Left renal cortex interstitium (tissue), 4 donors: ENCODE data around the gene OOSP4B. TPM values are rescaled to one million over a fixed set of nuclear protein-coding genes. Genes with fewer than 3 reads are reported as not detected.
"Not testable (repeated sequence)": the region's sequence is repeated elsewhere in the genome, so short reads cannot be mapped to it uniquely, and the experiment has no call there.

Experiments used
- DNase-seq, 4 donors: peaks; one replicate each; pipeline ENCODE4 v3.0.0-alpha.2; 2013; ENCODE audit warnings: low read depth in 4 of 4, low spot score in 2 of 4, missing footprints in 1 of 4
- polyA plus RNA-seq, 4 donors: library from polyadenylated mRNA; unstranded; fragments of 120-200 nt; gene quantifications; one replicate each; pipeline ENCODE4 v1.2.1, GENCODE V29; 2013; ENCODE audit not compliant: insufficient read length in 4 of 4

The OOSP4B gene
- polyA plus RNA-seq, result not detected

DNA sequence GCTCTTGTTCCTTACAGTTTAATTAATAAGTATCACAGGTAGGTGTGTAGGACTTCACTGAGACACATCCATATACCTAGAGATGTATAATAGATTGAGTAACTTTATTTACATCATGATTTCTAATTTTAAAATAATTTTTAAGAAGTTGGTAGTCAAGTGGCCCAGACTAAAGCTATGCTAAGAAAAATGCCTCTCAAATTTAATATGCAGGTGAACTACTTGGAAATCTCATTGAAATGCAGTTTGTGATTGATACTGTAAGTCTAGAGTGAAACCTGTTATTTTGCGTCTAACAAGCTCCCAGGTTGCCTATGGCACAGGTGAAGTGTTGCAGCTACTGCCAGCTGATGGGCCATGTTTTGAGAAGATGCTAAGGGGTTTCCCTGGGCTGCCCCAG, at the start of gene OOSP4B:
Gene OOSP4B (plus strand): TSS at position 301 of the 400 bp plus-strand sequence.
- no peak for DNase-seq

DNA sequence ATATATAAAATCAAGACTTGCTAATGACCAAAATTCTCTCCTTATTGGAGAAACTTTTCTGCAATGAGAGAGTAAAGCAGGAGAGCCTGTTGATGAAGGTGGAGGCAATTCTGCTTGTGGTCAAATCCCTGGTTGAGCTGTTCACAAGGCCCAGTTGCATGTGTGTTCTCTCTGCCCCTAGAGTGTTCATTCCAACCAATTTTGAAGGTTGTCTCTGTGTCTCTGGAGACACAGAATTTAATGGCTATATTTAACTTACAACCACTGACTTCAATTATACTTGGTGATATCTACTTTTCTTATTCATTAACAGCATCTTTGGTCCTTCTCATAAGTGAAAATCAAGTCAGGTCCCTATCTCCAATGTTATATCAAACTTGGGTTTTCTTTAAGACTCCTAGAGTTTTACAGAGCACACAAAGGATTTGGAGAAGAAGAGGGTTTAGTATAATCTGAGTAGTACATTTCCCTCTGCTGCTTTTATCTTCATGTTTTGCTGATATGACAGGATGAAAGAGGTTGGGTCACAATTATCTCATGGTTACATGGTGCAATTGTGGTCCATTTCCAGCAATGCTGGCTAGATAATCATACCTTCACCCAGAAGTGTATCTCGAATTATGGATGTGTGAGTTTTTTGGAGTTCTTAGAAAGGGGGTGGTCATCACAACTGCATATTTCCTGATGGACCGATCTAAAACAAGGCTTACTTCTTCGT, 49.1 kb upstream of the OOSP4B start:
- DNase-seq, result no peak

DNA sequence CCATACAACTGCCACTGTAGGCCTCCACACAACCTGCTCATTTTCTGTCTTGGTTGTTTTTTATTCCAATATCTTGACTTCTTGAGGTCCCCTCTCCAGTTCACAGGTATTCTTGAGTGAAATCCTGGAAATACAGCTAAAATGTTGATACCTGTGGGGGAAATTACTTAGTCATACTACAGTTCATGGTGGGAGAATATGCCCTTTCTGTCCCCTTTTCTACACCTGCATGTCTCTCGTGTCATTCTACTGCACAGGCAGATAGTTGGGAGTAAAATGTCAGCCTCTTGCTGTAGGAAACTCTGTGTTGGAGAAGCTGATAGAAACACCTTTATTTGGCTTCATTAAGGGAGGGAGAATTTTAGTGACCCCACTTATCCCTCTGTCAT, 48.6 kb upstream of the OOSP4B start:
- DNase-seq, result no peak

DNA sequence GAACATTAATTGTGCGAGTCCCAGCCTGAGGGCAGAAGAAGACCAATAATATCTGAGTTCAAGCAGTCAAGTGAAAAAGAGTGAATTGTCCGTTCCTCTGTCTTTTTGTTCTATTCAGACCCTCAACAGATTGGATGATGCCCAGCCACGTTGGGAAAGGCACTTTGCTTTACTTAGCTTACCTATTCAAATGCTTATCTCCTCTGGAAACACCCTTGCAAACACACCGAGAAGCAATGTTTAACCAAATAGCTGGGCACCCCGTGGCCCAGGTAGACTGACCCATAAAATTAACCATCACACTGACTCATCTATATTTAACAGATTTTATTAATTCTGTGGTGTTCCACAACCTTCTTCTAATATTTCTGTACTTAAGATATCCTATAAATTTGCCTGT, 43.9 kb upstream of the OOSP4B start:
- no peak for DNase-seq

DNA sequence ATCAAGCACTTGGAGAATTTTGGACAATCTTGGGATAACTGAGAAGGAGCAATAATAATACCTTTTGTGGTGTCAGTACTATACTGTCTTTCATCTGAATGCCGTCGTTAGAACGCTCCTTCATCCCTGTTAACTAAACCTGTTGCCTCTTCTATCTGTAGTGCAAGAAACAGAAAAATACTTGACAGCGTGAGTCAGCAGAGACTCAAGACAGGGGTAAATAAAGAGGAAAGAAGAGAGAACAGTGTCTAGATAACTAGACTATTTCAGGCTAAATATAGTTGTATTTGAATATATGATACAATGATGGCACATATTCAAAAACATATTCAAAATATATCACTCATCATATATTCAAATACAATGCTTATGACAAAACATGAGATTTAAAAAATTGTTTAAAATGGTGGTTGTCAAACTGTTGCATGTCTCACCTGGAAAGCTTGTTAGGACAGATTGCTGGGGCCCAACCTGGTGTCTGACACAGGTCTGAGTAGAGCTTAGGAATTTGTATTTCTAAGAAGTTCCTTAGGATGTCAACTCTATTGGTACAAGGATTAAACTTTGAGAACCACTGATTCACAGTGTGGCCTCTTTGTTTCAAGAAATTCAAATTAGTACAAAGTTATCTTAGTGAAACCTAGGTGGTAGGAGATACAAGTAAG, 35.7 kb upstream of the OOSP4B start:
- no peak for DNase-seq

DNA sequence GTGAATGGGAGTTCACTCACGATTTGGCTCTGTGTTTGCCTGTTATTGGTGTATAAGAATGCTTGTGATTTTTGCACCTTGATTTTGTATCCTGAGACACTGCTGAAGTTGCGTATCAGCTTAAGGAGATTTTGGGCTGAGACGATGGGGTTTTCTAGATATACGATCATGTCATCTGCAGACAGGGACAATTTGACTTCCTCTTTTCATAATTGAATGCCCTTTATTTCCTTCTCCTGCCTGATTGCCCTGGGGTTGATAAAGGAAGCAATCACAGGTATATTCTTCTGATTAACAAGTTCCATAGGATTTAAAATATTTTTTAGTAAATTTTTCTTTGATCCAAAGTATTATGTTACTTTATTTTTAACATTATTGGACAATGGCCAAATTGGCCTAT, 34.9 kb upstream of the OOSP4B start:
- not testable (repeated sequence) for DNase-seq

DNA sequence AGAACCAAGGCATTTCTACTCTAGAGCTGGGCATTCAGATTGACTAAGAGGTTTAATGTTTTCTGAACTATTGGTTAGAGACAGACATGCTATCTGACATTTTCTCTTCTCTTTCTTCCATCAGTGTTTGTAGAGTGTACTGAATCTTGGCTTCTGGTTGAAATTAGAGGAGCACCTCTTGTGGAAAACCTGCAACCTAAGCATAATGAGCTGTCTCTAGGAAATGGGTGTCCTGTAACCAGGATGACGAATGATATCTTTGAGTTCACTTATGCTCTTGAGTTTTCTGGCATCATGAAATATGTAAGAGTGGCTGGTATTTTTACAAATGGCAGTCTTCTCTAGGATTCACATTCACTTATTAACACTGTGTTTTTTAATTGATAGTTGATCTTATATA, 33.8 kb upstream of the OOSP4B start:
- DNase-seq, result no peak

DNA sequence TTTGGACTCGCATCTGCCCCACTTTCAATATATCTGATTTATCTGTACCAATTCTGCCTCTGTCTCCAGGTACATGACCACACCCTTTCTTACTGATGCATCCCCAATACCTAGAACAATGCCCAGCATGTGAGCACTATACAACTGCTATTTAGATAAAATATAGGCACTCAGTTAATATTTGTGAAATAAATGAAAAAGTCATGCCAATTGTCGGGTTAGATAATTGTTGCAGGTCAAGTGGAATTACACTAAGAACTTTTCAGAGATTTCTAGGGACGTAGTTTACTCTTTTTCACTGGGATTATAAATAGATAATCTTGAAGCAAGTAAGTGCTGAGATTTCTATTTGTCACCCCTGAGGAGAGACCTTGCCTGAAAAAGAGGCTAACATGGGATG, 32.6 kb upstream of the OOSP4B start:
- DNase-seq, result no peak

DNA sequence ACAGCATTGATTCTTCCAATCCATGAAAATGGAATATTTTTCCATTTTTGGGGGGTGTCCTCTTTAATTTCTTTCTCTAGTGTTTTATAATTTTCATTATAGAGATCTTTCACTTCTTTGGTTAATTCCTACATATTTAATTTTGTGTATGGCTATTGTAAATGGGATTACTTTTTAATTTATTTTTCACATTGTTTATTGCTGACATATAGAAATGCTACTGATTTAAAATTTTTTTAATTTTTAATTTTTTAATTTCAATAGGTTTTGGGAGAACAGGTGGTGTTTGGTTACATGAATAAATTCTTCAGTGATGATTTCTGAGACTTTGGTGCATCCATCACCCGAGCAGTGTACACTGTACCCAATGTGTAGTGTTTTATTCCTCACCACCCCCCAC, 26.6 kb upstream of the OOSP4B start:
- DNase-seq, result no peak

DNA sequence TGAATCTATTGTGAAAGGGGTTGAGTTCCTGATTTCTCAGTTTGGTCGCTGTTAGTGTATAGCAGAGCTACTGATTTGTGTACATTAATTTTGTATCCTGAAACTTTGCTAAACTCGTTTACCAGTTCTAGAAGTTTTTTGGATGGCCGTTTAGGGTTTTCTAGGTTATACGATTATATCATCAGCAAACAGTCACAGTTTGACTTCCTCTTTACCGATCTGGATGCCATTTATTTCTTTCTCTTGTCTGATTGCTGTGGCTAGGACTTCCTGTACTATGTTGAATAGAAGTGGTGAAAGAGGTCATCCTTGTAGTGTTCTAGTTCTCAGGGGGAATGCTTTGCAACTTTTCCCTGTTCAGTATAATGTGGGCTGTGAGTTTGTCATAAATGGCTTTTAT, 24.6 kb upstream of the OOSP4B start:
- no peak for DNase-seq

DNA sequence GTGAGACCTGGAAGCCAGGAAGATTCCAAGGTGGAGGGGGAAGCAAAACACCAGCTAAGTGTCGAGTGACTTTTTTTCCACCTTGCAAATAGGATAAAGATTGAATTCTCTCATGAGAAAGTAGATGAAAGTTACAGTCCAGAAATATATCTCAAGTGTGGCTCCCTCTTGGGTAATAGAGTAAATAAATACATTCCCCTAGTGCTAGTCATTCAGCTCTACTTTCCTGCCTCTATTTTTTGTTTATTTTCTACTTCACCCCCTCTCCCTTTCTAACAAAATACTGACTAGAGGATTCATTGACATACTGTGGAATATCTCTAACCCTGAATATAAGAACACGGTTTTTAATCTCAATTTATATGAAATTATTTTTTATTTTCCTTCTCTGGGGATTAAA, 19.2 kb upstream of the OOSP4B start:
- DNase-seq, result no peak

DNA sequence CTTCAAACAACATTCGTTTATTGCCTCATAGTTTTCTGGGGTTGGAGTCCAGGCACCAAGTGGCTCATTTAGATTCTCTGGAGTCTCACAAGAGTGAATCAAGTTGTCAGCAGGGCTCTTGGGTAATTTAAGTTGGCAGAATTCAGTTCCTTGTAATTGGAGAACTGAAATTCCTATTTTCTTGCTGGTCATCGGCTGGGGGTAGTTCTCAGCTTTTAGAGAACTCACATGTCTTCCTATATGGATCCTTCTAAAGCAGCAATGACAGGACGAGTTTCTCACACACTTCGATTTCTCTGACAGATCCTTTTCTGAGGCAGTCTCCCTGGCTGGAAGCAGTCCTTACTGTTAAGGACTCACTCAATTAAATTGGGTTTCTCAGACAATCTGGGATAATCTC, 17.3 kb upstream of the OOSP4B start:
- no peak for DNase-seq

DNA sequence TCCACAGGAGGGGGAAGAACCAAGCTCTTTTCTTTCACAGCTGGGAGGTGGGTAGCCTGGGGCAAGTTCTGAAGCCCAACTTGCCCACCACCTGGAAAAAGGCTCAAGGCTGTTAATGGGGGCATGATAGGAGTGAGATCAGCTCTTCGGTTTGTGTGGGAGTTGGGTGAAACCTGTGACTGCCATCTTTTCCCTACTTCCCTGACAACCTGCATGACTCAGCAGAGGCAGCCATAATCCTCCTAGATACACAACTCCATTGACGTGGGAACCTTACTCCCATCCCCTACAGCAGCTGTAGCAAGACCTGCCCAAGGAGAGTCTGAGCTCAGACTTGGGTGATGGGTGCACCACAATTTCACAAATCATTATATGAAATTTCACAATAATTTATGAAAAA, 13.3 kb upstream of the OOSP4B start:
- no peak for DNase-seq

DNA sequence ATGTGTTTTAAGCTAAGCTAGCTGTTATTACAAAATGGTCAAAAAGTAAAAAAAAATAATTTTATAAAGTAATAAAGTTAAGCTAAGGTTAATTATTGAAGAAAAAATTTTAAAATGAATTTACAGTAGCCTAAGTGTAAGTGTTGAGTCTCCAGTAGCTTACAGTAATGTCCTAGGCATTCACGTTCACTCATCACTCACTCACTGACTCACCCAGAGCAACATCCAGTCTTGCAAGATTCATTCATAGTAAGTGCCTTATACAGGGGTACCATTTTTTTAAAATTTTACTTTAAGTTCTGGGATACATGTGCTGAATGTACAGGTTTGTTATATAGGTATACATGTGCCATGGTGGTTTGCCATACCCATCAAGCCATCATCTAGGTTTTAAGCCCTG, 11.6 kb upstream of the OOSP4B start:
- no peak for DNase-seq

DNA sequence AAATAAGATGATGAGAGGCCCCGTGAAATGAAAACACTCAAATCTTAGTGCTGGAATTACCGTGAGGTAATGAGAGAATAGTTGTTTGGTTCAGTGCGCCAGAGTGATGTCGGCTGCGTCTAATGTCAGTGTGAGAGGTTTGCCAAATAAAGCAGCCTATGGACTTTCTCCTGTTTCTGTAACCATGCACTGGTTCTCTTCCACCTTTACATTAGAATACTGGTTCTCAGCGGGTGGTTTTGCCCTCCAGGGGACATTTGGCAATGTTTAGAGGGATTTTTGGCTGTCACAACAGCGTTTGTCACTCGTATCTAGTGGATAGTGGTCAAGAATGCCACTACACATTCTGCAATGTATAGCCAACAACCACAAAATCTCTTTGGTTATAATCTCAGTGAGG, 1.1 kb downstream of the OOSP4B start:
- no peak for DNase-seq

DNA sequence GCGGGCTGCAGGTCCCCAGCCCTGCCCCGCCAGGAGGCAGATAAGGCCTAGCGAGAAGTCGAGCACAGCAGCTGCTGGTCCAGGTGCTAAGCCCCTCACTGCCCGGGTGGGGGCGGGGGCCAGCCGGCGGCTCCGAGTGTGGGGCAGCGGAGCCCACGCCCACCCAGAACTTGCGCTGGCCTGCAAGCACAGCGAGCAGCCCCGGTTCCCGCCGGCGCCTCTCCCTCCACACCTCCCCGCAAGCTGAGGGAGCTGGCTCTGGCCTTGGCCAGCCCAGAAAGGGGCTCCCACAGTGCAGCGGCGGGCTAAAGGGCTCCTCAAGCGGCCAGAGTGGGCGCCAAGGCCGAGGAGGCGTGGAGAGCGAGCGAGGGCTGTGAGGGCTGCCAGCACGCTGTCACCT, 3.4 kb downstream of the OOSP4B start:
- not testable (repeated sequence) for DNase-seq

DNA sequence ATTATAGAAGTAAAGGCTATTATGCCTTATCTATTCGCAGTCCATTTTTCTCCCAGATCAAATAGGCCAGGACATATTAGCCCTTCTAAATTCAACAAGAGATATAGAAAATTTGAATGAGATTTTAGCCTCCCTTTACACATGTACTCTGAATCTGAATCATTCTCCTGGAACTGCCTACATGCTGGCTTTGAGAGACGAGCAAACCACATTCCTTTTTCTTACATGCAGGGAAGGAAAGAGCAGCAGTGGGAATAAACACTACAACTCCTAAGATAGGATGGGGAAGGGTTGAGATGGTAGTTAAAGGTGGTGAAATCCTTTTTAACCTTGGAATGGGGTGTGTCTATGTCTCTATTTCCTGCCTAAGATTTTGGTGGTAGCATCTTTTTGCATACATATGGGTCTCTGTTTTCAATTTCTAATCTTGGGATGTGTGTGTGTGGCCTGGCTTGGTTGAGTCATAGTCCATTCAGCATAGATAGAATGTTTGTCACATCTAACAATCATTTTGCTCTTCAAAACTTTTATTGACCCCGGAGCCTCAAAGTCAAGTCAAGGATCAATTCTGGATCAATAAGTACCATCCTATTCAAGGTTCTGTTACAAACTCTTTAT, 12.1 kb downstream of the OOSP4B start:
- no peak for DNase-seq

DNA sequence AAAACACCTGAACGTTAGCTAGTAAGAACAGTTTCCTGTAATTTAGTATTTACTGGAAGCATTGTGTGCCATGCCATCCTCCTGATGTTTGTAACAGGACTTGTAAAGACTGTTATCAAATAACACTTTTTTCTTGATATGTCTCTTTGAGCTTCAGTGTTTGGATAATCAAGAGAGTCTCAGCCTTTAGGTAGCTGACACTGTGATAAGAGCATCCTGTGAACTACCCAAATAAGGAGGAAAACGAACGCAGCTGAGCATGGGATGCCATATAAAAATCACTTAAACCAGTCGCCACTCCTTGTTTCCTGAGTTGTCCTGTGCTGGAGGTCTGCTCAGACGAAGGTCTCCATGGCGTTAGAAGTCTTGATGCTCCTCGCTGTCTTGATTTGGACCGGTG, 23.1 kb downstream of the OOSP4B start, which contains the start of gene OOSP2:
Gene OOSP2 (plus strand): TSS at position 301 of the 400 bp plus-strand sequence. CDS start 51 bp downstream, at position 352.
- no peak for DNase-seq

DNA sequence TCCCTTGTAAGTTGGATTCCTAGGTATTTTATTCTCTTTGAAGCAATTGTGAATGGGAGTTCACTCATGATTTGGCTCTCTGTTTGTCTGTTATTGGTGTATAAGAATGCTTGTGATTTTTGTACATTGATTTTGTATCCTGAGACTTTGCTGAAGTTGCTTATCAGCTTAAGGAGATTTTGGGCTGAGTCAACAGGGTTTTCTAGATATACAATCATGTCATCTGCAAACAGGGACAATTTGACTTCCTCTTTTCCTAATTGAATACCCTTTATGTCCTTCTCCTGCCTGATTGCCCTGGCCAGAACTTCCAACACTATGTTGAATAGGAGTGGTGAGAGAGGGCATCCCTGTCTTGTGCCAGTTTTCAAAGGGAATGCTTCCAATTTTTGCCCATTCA, 33.4 kb downstream of the OOSP4B start:
- not testable (repeated sequence) for DNase-seq

DNA sequence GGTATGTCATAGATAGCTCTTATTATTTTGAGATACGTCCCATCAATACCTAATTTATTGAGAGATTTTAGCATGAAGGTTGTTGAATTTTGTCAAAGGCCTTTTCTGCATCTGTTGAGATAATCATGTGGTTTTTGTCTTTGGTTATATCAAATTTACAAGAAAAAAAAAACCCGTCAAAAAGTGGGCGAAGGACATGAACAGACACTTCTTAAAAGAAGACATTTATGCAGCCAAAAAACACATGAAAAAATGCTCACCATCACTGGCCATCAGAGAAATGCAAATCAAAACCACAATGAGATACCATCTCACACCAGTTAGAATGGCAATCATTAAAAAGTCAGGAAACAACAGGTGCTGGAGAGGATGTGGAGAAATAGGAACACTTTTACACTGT, 33.9 kb downstream of the OOSP4B start:
- not testable (repeated sequence) for DNase-seq

DNA sequence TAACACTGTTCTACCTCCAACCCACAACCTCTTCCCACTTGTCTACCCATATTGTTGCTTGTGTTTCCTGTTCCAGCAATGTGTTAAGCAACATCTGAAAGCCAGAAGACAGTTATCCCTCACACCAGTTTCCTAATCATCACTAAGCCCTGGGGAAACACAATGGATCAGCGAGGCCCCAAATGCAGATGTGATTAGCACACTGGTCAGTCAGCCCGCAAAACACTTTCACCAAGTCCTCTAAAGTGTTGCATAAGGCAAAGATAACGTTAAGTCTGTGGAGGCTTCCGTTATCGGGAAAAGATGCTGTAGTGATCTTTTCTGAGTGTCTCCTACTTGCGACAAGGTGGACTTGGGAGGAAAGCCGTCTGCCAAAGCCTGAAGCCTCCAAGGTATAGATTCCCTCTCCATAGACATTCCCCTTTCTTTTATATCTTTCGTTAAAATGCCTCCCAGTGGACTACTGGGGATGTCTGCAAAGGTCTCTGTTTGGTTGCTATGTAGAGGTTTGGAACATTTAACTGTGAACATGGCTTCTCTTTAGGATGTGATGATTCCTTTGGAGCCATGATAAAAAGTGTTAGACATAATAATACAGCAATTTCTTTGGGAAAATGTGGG, 39.5 kb downstream of the OOSP4B start, which contains the start of gene MS4A3:
Gene MS4A3 (plus strand): TSS at position 317 of the 621 bp plus-strand sequence. CDS start 4,496 bp downstream, outside the sequence.
- DNase-seq, result no peak
